HPDE6-E6E7 (cell line): ENCODE data around the gene MFSD12.
"Not testable (repeated sequence)": the region's sequence is repeated elsewhere in the genome, so short reads cannot be mapped to it uniquely, and the experiment has no call there.

Experiments used
- DNase-seq: peaks from one replicate; pipeline ENCODE4 v3.0.0; 2011; ENCODE audit warnings: missing footprints; ENCODE audit errors: extremely low spot score

MFSD12 gene

GRCh38 chr19:3522421-3523360, 34.7 kb downstream of the MFSD12 start:
- no peak for DNase-seq

GRCh38 chr19:3521104-3521445, 36.3 kb downstream of the MFSD12 start:
- no peak for DNase-seq

- DNase-seq, result peak; percentile 88
Observed at GRCh38 chr19:3520166-3521103, 37.0 kb downstream of the MFSD12 start.

- DNase-seq, result no peak
Observed at GRCh38 chr19:3519126-3519525, 38.3 kb downstream of the MFSD12 start.

GRCh38 chr19:3518659-3519058, 38.7 kb downstream of the MFSD12 start:
- no peak for DNase-seq

GRCh38 chr19:3518255-3518654, 39.1 kb downstream of the MFSD12 start:
- DNase-seq, result no peak

GRCh38 chr19:3517638-3518037, 39.7 kb downstream of the MFSD12 start:
- DNase-seq, result no peak

- no peak for DNase-seq
Observed at GRCh38 chr19:3516675-3517207, 40.6 kb downstream of the MFSD12 start.

GRCh38 chr19:3515891-3516422, 41.4 kb downstream of the MFSD12 start:
- no peak for DNase-seq

- DNase-seq, result no peak
Observed at GRCh38 chr19:3514930-3515329, 42.5 kb downstream of the MFSD12 start.

- no peak for DNase-seq
Observed at GRCh38 chr19:3513229-3514140, 43.9 kb downstream of the MFSD12 start.

GRCh38 chr19:3512562-3513228, 44.7 kb downstream of the MFSD12 start:
- no peak for DNase-seq

- no peak for DNase-seq
Observed at GRCh38 chr19:3511506-3512251, 45.7 kb downstream of the MFSD12 start.

GRCh38 chr19:3510727-3511126, 46.7 kb downstream of the MFSD12 start:
- no peak for DNase-seq

- DNase-seq, result peak; percentile 79
Observed at GRCh38 chr19:3509566-3509989, 47.8 kb downstream of the MFSD12 start.

- no peak for DNase-seq
Observed at GRCh38 chr19:3508771-3509535, 48.4 kb downstream of the MFSD12 start.

GRCh38 chr19:3508121-3508661, 49.2 kb downstream of the MFSD12 start:
- DNase-seq, result not testable (repeated sequence)

- DNase-seq, result no peak
Observed at GRCh38 chr19:3507371-3508120, 49.8 kb downstream of the MFSD12 start.
